ENCODE results near the gene OPCML.
"Not testable (repeated sequence)": the region's sequence is repeated elsewhere in the genome, so short reads cannot be mapped to it uniquely, and the experiment has no call there.

OPCML gene

DNA sequence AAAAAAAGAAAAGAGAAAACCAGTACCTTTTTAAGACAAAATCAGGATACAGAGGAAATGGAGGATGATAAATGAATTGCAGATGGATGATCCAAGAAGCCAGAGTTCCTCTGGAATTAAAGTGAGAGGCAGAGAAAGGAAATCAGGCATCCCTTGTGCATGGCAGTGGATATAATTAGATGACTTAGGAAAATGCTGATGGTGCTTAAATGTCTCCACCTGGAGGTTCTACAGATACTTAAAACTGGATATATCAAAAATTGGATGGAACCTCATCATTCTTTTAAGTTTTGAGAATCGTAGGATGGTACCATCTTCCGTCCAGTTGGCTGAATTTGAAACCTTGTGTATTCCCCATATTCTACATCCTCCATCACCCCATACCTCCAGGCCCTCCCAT, 1121.9 kb downstream of the OPCML start:
- no peak for DNase-seq (ENCODE audit: low read depth in 2 of 2, low spot score in 1 of 2)

GRCh38 chr11:132409573-132410355, 1122.5 kb downstream of the OPCML start:
- DNase-seq (ENCODE audit: low read depth in 2 of 2, low spot score in 1 of 2) = no peak

- DNase-seq (ENCODE audit: low read depth in 2 of 2, low spot score in 1 of 2) = no peak
These were observed 1123.4 kb downstream of the OPCML start for GRCh38 chr11:132408877-132409276.

DNA sequence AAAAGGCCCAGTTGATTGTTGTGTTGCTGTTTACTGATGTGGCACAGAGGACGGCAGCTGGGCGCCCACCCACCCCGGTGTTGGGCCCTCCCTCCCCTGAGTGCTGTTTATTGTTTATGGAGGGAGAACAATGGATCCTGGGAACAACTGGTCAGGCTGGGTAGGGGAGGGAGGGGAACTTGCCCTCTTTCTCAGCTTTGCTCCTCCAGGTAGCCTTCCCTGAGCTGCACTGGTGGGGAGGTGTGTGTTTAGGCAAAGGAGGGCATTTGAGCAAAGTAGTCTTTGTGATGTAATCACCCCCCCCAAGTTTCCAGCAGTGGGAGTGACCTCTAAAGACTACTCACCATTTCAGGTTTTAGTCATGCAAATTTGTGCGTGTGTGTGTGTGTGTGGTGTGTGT, 1126.6 kb downstream of the OPCML start:
- DNase-seq (ENCODE audit: low read depth in 2 of 2, low spot score in 1 of 2) = no peak

GRCh38 chr11:132402071-132402684, 1130.1 kb downstream of the OPCML start:
- no peak for DNase-seq (ENCODE audit: low read depth in 2 of 2, low spot score in 1 of 2)

DNA sequence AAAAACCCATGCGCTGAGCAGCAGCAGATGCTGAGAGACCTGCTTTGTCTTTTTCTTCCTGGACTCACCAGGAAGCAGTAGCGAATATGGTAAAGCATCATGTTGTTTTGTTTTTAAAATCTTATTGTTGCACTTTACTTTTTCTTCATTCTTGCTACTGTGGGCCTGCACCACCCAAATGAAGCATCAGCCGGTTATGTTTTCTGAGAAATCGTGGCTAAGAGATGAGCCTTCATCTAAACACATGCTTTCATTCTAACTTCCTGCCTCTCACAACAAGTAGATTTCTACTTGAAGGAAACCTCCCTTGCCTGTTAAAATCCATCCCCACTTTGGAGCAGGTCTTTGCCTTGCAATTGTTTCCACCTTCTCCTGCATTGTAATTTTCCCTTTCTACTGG, 1136.0 kb downstream of the OPCML start:
- DNase-seq (ENCODE audit: low read depth in 2 of 2, low spot score in 1 of 2) = no peak

- no peak for DNase-seq (ENCODE audit: low read depth in 2 of 2, low spot score in 1 of 2)
These were observed 1136.9 kb downstream of the OPCML start for GRCh38 chr11:132395434-132395833.

DNA sequence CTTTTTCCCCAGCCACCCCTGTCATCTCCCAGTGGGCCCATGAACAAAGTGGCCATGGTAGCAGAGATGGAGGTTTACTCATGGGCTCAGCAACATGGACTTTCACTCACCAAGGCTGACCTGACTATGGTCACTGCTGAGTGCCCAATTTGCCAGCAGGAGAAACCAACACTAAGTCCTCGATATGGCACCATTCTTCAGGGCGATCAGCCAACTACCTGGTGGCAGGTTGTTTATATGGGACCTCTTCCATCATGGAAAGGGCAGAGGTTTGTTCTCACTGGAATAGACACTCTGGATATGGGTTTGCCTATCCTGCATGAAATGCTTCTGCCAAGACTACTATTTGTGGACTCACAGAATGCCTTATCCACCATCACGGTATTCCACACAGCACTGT, 1152.8 kb downstream of the OPCML start:
- no peak for DNase-seq (ENCODE audit: low read depth in 2 of 2, low spot score in 1 of 2)

DNA sequence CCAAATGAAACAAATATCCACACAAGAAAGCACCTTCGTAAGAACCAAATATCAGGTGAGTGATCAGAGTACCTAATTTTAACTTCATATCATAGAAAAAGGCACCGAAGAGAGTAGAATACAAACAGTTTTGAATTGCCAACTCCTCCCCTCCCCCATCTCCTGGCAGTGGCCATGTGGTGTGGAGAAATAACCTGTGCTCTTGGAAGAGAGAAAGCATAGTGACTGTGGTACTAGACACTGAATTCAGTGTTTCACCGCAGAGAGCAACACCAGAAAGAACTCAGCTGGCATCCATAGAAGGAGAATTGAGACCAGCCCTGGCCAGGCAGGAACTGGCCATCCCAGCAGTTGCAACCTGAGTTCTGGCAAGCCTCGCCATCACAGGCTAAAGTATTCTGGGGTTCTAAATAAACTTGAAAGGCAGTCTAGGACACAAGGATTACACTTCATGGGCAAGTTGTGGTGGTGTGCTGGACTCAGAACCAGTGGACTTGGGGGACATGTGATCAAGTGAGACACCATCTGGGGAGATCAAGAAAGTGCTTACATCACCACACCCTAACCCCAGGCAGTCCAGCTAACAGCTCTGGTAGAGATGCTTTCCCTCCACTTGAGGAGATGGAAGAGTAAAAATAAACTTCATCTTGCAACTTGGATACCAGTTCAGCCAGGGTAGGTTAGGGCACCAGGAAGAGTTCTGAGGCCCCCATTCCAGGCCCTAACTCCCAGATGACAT, 1158.7 kb downstream of the OPCML start:
- DNase-seq (ENCODE audit: low read depth in 2 of 2, low spot score in 1 of 2) = no peak

GRCh38 chr11:132370114-132370513, 1162.2 kb downstream of the OPCML start:
- not testable (repeated sequence) for DNase-seq (ENCODE audit: low read depth in 2 of 2, low spot score in 1 of 2)

DNA sequence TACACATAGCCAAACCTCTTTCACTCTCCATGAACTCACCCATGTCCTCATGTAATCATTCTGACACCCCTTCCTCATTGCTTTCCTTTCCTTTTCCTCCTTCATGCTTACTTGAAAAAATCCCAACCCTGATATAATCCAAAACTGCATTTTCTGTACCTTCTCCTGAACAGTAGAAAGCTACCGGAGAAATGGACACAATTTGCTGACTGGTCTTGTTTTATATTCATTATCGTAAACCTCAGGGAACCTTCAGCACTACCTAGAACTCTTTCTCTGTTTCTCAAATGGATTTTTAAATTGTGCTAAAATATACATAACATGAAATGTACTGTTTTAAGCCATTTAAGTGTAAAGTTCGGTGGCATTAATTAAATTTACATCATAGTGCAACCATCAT, 1165.0 kb downstream of the OPCML start:
- DNase-seq (ENCODE audit: low read depth in 2 of 2, low spot score in 1 of 2) = no peak

DNA sequence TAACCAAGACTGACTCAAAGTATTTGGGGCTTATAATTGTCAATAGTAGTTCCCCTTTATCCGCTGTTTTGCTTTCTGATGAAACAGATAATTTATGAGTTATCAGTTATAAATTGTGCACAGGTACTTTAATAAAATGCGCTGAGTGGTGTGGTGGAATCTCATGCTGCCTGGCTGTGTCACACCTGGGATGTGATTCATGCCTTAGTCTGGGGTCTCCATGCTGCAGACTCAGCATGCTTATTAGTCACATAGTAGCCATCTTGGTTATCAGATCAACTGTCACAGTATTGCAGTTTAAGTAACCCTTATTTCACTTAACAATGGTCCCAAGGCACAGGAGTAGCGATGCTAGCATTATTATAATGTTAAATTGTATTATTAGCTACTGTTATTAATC, 1166.7 kb downstream of the OPCML start:
- DNase-seq (ENCODE audit: low read depth in 2 of 2, low spot score in 1 of 2) = no peak
